H9 (cell line): Measurements from ENCODE around the gene SPCS3. TPM values are rescaled to one million over a fixed set of nuclear protein-coding genes. Genes with fewer than 3 reads are reported as not detected.

Source experiments
- DNase-seq: peaks from one replicate; pipeline ENCODE4 v3.0.0-alpha.2; 2017
- H2AFZ ChIP-seq: one replicate; pipeline ENCODE4 v1.6.1; 2013; ENCODE audit warnings: mild to moderate bottlenecking, low read length, control low read depth, moderate library complexity
- H2AK5ac ChIP-seq: 2 replicates; pipeline ENCODE4 v1.6.1; 2013; ENCODE audit warnings: low read length, control low read depth, mixed read lengths; ENCODE audit not compliant: insufficient read length
- H2BK120ac ChIP-seq: one replicate; pipeline ENCODE4 v1.6.1; 2013; ENCODE audit warnings: low read depth, mild to moderate bottlenecking, low read length, control low read depth, inconsistent platforms; ENCODE audit not compliant: poor library complexity, severe bottlenecking
- H2BK12ac ChIP-seq: 2 replicates; pipeline ENCODE4 v1.6.1; 2013; ENCODE audit warnings: low read length, control low read depth, mixed read lengths, low read depth; ENCODE audit not compliant: insufficient read length
- H2BK15ac ChIP-seq: 2 replicates; pipeline ENCODE4 v1.6.1; 2013; ENCODE audit warnings: low read depth, low read length, control low read depth
- H2BK20ac ChIP-seq: one replicate; pipeline ENCODE4 v1.6.1; 2013; ENCODE audit warnings: low read depth, mild to moderate bottlenecking, low read length, control low read depth, inconsistent platforms; ENCODE audit not compliant: poor library complexity, severe bottlenecking
- H2BK5ac ChIP-seq: 2 replicates; pipeline ENCODE4 v1.6.1; 2013; ENCODE audit warnings: low read length, control low read depth, mixed read lengths; ENCODE audit not compliant: insufficient read length
- H3K14ac ChIP-seq: 2 replicates; pipeline ENCODE4 v1.6.1; 2013; ENCODE audit warnings: low read length, control low read depth; ENCODE audit not compliant: insufficient read depth
- H3K18ac ChIP-seq: 2 replicates; pipeline ENCODE4 v1.6.1; 2013; ENCODE audit warnings: low read depth, mild to moderate bottlenecking, mixed read lengths, low read length, control low read depth; ENCODE audit not compliant: insufficient read length
- H3K23ac ChIP-seq: 2 replicates; pipeline ENCODE4 v1.6.1; 2013; ENCODE audit warnings: low read length, control low read depth, mixed read lengths, low read depth; ENCODE audit not compliant: insufficient read length
- H3K23me2 ChIP-seq: 2 replicates; pipeline ENCODE4 v1.6.1; 2013; ENCODE audit warnings: low read depth, mild to moderate bottlenecking, mixed read lengths, low read length, control low read depth; ENCODE audit not compliant: insufficient read length, poor library complexity, severe bottlenecking
- H3K27ac ChIP-seq: 2 replicates; pipeline ENCODE4 v1.5.1; 2013; ENCODE audit warnings: low read length, control low read depth, mixed read lengths, low read depth; ENCODE audit not compliant: insufficient read length
- H3K27me3 ChIP-seq: 2 replicates; pipeline ENCODE4 v1.6.1; 2013; ENCODE audit warnings: low read length, control low read depth, inconsistent platforms; ENCODE audit not compliant: insufficient read depth
- H3K4ac ChIP-seq: 2 replicates; pipeline ENCODE4 v1.6.1; 2013; ENCODE audit warnings: low read depth, mild to moderate bottlenecking, control low read depth, inconsistent platforms, low read length, moderate library complexity
- H3K4me1 ChIP-seq: 2 replicates; pipeline ENCODE4 v1.6.1; 2013; ENCODE audit warnings: low read length, control low read depth, inconsistent platforms; ENCODE audit not compliant: insufficient read depth
- H3K4me2 ChIP-seq: 2 replicates; pipeline ENCODE4 v1.6.1; 2013; ENCODE audit warnings: low read length, control low read depth, mixed read lengths; ENCODE audit not compliant: insufficient read length, insufficient read depth
- H3K56ac ChIP-seq: 2 replicates; pipeline ENCODE4 v1.6.1; 2013; ENCODE audit warnings: low read depth, mild to moderate bottlenecking, mixed read lengths, low read length, control low read depth; ENCODE audit not compliant: insufficient read length
- H3K79me1 ChIP-seq: 2 replicates; pipeline ENCODE4 v1.6.1; 2013; ENCODE audit warnings: low read depth, mild to moderate bottlenecking, moderate library complexity, low read length, control low read depth, inconsistent platforms; ENCODE audit not compliant: insufficient read depth, poor library complexity, severe bottlenecking
- H3K79me2 ChIP-seq: 2 replicates; pipeline ENCODE4 v1.6.1; 2013; ENCODE audit warnings: low read length, control low read depth, inconsistent platforms; ENCODE audit not compliant: insufficient read depth
- H3K9ac ChIP-seq: 2 replicates; pipeline ENCODE4 v1.6.1; 2013; ENCODE audit warnings: low read length, control low read depth, mixed read lengths; ENCODE audit not compliant: insufficient read length; ENCODE audit errors: extremely low read depth
- H3K9me3 ChIP-seq: one replicate; pipeline ENCODE4 v1.6.1; 2013; ENCODE audit warnings: low read depth, low read length, inconsistent platforms; ENCODE audit not compliant: control insufficient read depth
- H3T11ph ChIP-seq: one replicate; pipeline ENCODE4 v1.6.1; 2013; ENCODE audit warnings: mild to moderate bottlenecking, low read length, control low read depth, inconsistent platforms
- H4K20me1 ChIP-seq: one replicate; pipeline ENCODE4 v1.6.1; 2013; ENCODE audit not compliant: control insufficient read depth, insufficient read length, insufficient read depth
- H4K5ac ChIP-seq: 2 replicates; pipeline ENCODE4 v1.6.1; 2013; ENCODE audit warnings: low read depth, mild to moderate bottlenecking, mixed read lengths, low read length, control low read depth; ENCODE audit not compliant: insufficient read length
- H4K8ac ChIP-seq: replicated peaks from 2 replicates; pipeline ENCODE4 v1.6.1; 2013; ENCODE audit warnings: low read length, control low read depth, mixed read lengths, low read depth; ENCODE audit not compliant: insufficient read length
- H4K91ac ChIP-seq: 2 replicates; pipeline ENCODE4 v1.6.1; 2013; ENCODE audit warnings: low read depth, mild to moderate bottlenecking, moderate library complexity, mixed read lengths, low read length, control low read depth; ENCODE audit not compliant: insufficient read length
- H3K27ac Mint-ChIP-seq, 3 experiments: 2 replicates in 2 of 3; 3 replicates in 1 of 3; pipeline ENCODE4 v1.8.0; 2020 to 2021; ENCODE audit warnings: mixed read lengths in 3 of 3, mild to moderate bottlenecking in 1 of 3, moderate library complexity in 1 of 3
- H3K27me3 Mint-ChIP-seq: 2 replicates; pipeline ENCODE4 v1.8.0; 2021; ENCODE audit warnings: low read depth, mild to moderate bottlenecking, moderate library complexity, mixed read lengths
- H3K36me3 Mint-ChIP-seq, 3 experiments: 2 replicates in 2 of 3; 3 replicates in 1 of 3; pipeline ENCODE4 v1.8.0; 2020 to 2021; ENCODE audit warnings: low read depth in 3 of 3, mixed read lengths in 3 of 3; ENCODE audit not compliant: insufficient read depth in 1 of 3
- H3K4me1 Mint-ChIP-seq, 2 experiments: 2 replicates each; pipeline ENCODE4 v1.8.0; 2020; ENCODE audit warnings: mixed read lengths in 2 of 2
- H3K4me3 Mint-ChIP-seq, 2 experiments: 2 replicates in 1 of 2; 3 replicates in 1 of 2; pipeline ENCODE4 v1.8.0; 2020 to 2021; ENCODE audit warnings: mild to moderate bottlenecking in 2 of 2, mixed read lengths in 2 of 2, moderate library complexity in 1 of 2
- H3K9me3 Mint-ChIP-seq, 2 experiments: 2 replicates in 1 of 2; 3 replicates in 1 of 2; pipeline ENCODE4 v1.8.0; 2020; ENCODE audit warnings: mild to moderate bottlenecking in 2 of 2, mixed read lengths in 2 of 2, moderate library complexity in 1 of 2
- CTCF ChIP-seq: fragments of 200-600 bp; sonication (generic); conservative IDR thresholded peaks from 3 replicates; pipeline ENCODE4 v1.8.0; 2021; ENCODE audit warnings: antibody characterized with exemption, mild to moderate bottlenecking
- WGBS: extraction: QIAGEN DNeasy Blood & Tissue Kit; methylation state at CpG from one replicate; pipeline ENCODE4 v1.1.7; 2013; ENCODE audit warnings: missing lambda C conversion rate, low lambda C conversion rate, mixed read lengths; ENCODE audit not compliant: insufficient read length; ENCODE audit errors: extremely low coverage; 5-methylcytosine and 5-hydroxymethylcytosine counted together
- long read RNA-seq: library from polyadenylated mRNA; unstranded; transcript quantifications from one replicate; pipeline ENCODE4 v2.0.0, GENCODE V29; 2020
- total RNA-seq: library from RNA; stranded (reverse); gene quantifications from 2 replicates; pipeline ENCODE4 v1.2.1, GENCODE V29; 2021

The SPCS3 gene
- 109 and 113 TPM in 2 replicates for total RNA-seq
- long read RNA-seq, full-length matches to known transcripts, result 113 of 129 reads
- long read RNA-seq, partial matches to known transcripts, result 0 of 129 reads
- long read RNA-seq, other reads (novel, unspliced or antisense), result 16 of 129 reads

GRCh38 chr4:176319704-176320339, at the start of gene SPCS3:
TSS of gene SPCS3 (plus strand) at chr4:176319966. CDS start at chr4:176320077, 111 bp downstream.
- Histone ChIP-seq H3K4ac (no peak within 1 kb of the TSS), H3K14ac (peak within 1 kb of the TSS; percentile 52), H3K4me1 (no peaks in the 10 kb centered on the region), H2AFZ (peak within 1 kb of the TSS; percentile 93), H4K91ac (no peak within 1 kb of the TSS), H3K9me3 (no peaks in the 10 kb centered on the region), H3K27me3 (no peaks in the 10 kb centered on the region), H3K27ac (peak within 1 kb of the TSS; percentile 43), H4K5ac (no peak within 1 kb of the TSS), H3K79me1 (no peaks in the 10 kb centered on the region), H2BK5ac (no peak within 1 kb of the TSS), H3K9ac (peak within 1 kb of the TSS; percentile 93), H3K4me2 (peak within 1 kb of the TSS; percentile 97), H3K23ac (no peak within 1 kb of the TSS), H3K23me2 (peaks cover 11% of the 10 kb centered on the region), H2BK12ac (no peak within 1 kb of the TSS), H3K18ac (peak within 1 kb of the TSS; percentile 86), H2BK120ac (no peak within 1 kb of the TSS), H2AK5ac (no peak within 1 kb of the TSS), H2BK20ac (no peak within 1 kb of the TSS), H3K56ac (no peak within 1 kb of the TSS), H3T11ph (no peak within 1 kb of the TSS), H3K79me2 (peaks cover 13% of the 10 kb centered on the region; the same call in 1 of the 2 replicates), H2BK15ac (no peak within 1 kb of the TSS), H4K20me1 (no peaks in the 10 kb centered on the region), H4K8ac (no peak within 1 kb of the TSS)
- peaks cover 33 to 35% of the 10 kb centered on the region in 2 experiments for H3K4me1 Mint-ChIP-seq
- no CpG with 5 or more reads among the region's 94 CpGs for WGBS
- H3K4me3 Mint-ChIP-seq, result peak within 1 kb of the TSS; percentile 80 to 92
- DNase-seq, result peak; percentile 93
- no peak for TF ChIP-seq CTCF
- H3K27me3 Mint-ChIP-seq, result no peaks in the 10 kb centered on the region
- peak within 1 kb of the TSS; percentile 93 to 99 (median 98) for H3K27ac Mint-ChIP-seq
- H3K36me3 Mint-ChIP-seq, result peaks cover 0 to 4% (median 1%) of the 10 kb centered on the region in 3 experiments; a peak in 5 of 7 replicates
- H3K9me3 Mint-ChIP-seq, result no peaks in the 10 kb centered on the region
